Measurements from ENCODE around the gene MASP2. TPM values are rescaled to one million over a fixed set of nuclear protein-coding genes. Genes with fewer than 3 reads are reported as not detected.
"Not testable (repeated sequence)": the region's sequence is repeated elsewhere in the genome, so short reads cannot be mapped to it uniquely, and the experiment has no call there.

MASP2 gene
- total RNA-seq, 2 experiments from 2014 or later: not detected

GRCh38 chr1:11019971-11020370 lies 27.1 kb downstream of the MASP2 start:
- Mint-ChIP-seq H3K4me1 (peaks cover 37% of the 10 kb centered on the region), H3K27ac (no peak overlapping the region), H3K9me3 (ENCODE audit: low read depth) (no peaks in the 10 kb centered on the region), H3K27me3 (no peaks in the 10 kb centered on the region), H3K36me3 (ENCODE audit: low read depth) (peaks cover 75% of the 10 kb centered on the region), H3K4me3 (no peak overlapping the region)
- POLR2A ChIA-PET: no interaction called here
- intact Hi-C loops (cut with DNase I, micrococcal nuclease): loop anchor here in 1 of 2 experiments (10.0 kb wide), 1 partner anchor 505 kb away; no protein-coding TSS in a partner anchor
- CTCF ChIA-PET: interaction anchor here (0.7 kb wide), 1 partner anchor 18 kb away, joined by 3 read pairs; no protein-coding TSS in a partner anchor
- DNase-seq (no peak), ATAC-seq (no peak)

- H3K4me1 Mint-ChIP-seq: peaks cover 37% of the 10 kb centered on the region
- H3K27ac Mint-ChIP-seq; H3K27me3 Mint-ChIP-seq; ATAC-seq; CTCF ChIA-PET; H3K4me3 Mint-ChIP-seq; H3K9me3 Mint-ChIP-seq (ENCODE audit: low read depth); DNase-seq; POLR2A ChIA-PET: not testable (repeated sequence)
- intact Hi-C loops (cut with DNase I, micrococcal nuclease): loop anchor here in 1 of 2 experiments (10.0 kb wide), 1 partner anchor 505 kb away; no protein-coding TSS in a partner anchor
- peaks cover 75% of the 10 kb centered on the region for H3K36me3 Mint-ChIP-seq (ENCODE audit: low read depth)
Measured at GRCh38 chr1:11019358-11019757, 27.7 kb downstream of the MASP2 start.

GRCh38 chr1:11013160-11013531 lies 33.9 kb downstream of the MASP2 start:
- ChIA-PET POLR2A (interaction anchor here (0.6 to 1.4 kb wide), 4 partner anchors 8 to 86 kb away, joined by 3 to 5 read pairs (median 4); partner anchors contain the start of gene EXOSC10), CTCF (interaction anchor here (0.8 kb wide), 1 partner anchor 16 kb away, joined by 3 read pairs; no protein-coding TSS in a partner anchor)
- Mint-ChIP-seq H3K36me3 (ENCODE audit: low read depth) (peaks cover 39% of the 10 kb centered on the region), H3K27ac (peak overlapping the region; percentile 92), H3K9me3 (ENCODE audit: low read depth) (no peaks in the 10 kb centered on the region), H3K27me3 (no peaks in the 10 kb centered on the region), H3K4me1 (peaks cover 30% of the 10 kb centered on the region), H3K4me3 (peak overlapping the region; percentile 93)
- peak; percentile 8 for ATAC-seq
- DNase-seq: no peak
- intact Hi-C loops (cut with DNase I, micrococcal nuclease): loop anchor here (1.0 to 10.0 kb wide), 8 partner anchors 47 to 980 kb away; partner anchors contain the start of genes CLCN6 (in 1 of the 2), MTHFR (in 1 of the 2), SRM (in 1 of the 2) and UBE4B (in 1 of the 2)

GRCh38 chr1:11012260-11013159 lies 34.5 kb downstream of the MASP2 start, which contains the start of gene TARDBP:
Gene TARDBP, plus strand, starts transcription at chr1:11012654. Its CDS starts 1,074 bp downstream, at chr1:11013728.
- CTCF ChIA-PET: interaction anchor here (0.6 to 0.9 kb wide), 4 partner anchors 12 to 1717 kb away, joined by 3 read pairs; no protein-coding TSS in a partner anchor
- POLR2A ChIA-PET: interaction anchor here (0.5 to 1.4 kb wide), 6 partner anchors 9 to 979 kb away, joined by 3 to 5 read pairs (median 4); no protein-coding TSS in a partner anchor
- intact Hi-C loops (cut with DNase I, micrococcal nuclease): loop anchor here (1.0 to 10.0 kb wide), 17 partner anchors 48 to 1102 kb away; partner anchors contain the start of genes CLCN6 (in 2 of the 2), SRM (in 2 of the 2), CENPS (in 1 of the 2) and CTNNBIP1 (in 1 of the 2)
- peak within 1 kb of the TSS; percentile 93 for H3K4me3 Mint-ChIP-seq
- no peaks in the 10 kb centered on the region for H3K27me3 Mint-ChIP-seq
- no peaks in the 10 kb centered on the region for H3K9me3 Mint-ChIP-seq (ENCODE audit: low read depth)
- DNase-seq: peak; percentile 94
- H3K27ac Mint-ChIP-seq: peak within 1 kb of the TSS; percentile 99
- peak; percentile 89 for ATAC-seq
- H3K4me1 Mint-ChIP-seq: peaks cover 30% of the 10 kb centered on the region
- peaks cover 37% of the 10 kb centered on the region for H3K36me3 Mint-ChIP-seq (ENCODE audit: low read depth)

- ATAC-seq: no peak
Measured at GRCh38 chr1:11000526-11000925, 46.5 kb downstream of the MASP2 start.

GRCh38 chr1:10996100-10996499 lies 50.9 kb downstream of the MASP2 start:
- ATAC-seq (no peak), DNase-seq (no peak)
- ChIA-PET CTCF (no interaction called here), POLR2A (no interaction called here)
- H3K27me3 Mint-ChIP-seq: no peaks in the 10 kb centered on the region
- intact Hi-C loops (cut with DNase I, micrococcal nuclease): no loop called here
- no peak overlapping the region for H3K27ac Mint-ChIP-seq
- peaks cover 10% of the 10 kb centered on the region for H3K36me3 Mint-ChIP-seq (ENCODE audit: low read depth)
- no peaks in the 10 kb centered on the region for H3K4me1 Mint-ChIP-seq
- H3K9me3 Mint-ChIP-seq (ENCODE audit: low read depth): peaks cover 10% of the 10 kb centered on the region
- no peak overlapping the region for H3K4me3 Mint-ChIP-seq

More at GRCh38 chr1:11000526-11000925, 46.5 kb downstream of the MASP2 start:
- no peak for DNase-seq
- Mint-ChIP-seq H3K4me1 (no peaks in the 10 kb centered on the region), H3K4me3 (no peak overlapping the region), H3K36me3 (ENCODE audit: low read depth) (peaks cover 10% of the 10 kb centered on the region), H3K9me3 (ENCODE audit: low read depth) (peaks cover 10% of the 10 kb centered on the region), H3K27me3 (no peaks in the 10 kb centered on the region), H3K27ac (no peak overlapping the region)
- CTCF ChIA-PET: interaction anchor here (1.7 kb wide), 1 partner anchor 130 kb away, joined by 3 read pairs; no protein-coding TSS in a partner anchor
- POLR2A ChIA-PET: no interaction called here
- intact Hi-C loops (cut with DNase I, micrococcal nuclease): no loop called here

- ChIA-PET CTCF (no interaction called here), POLR2A (no interaction called here)
- Mint-ChIP-seq H3K9me3 (ENCODE audit: low read depth) (no peaks in the 10 kb centered on the region), H3K36me3 (ENCODE audit: low read depth) (no peaks in the 10 kb centered on the region), H3K4me3 (no peak overlapping the region), H3K27me3 (no peaks in the 10 kb centered on the region), H3K27ac (no peak overlapping the region), H3K4me1 (no peaks in the 10 kb centered on the region)
- no peak for ATAC-seq
- DNase-seq: no peak
- intact Hi-C loops (cut with DNase I, micrococcal nuclease): no loop called here
Measured at GRCh38 chr1:10992864-10993263, 54.2 kb downstream of the MASP2 start.

GRCh38 chr1:10992004-10992403 lies 55.0 kb downstream of the MASP2 start:
- H3K9me3 Mint-ChIP-seq (ENCODE audit: low read depth); ATAC-seq; intact Hi-C loops (cut with DNase I, micrococcal nuclease); H3K4me1 Mint-ChIP-seq; DNase-seq; H3K27me3 Mint-ChIP-seq; H3K27ac Mint-ChIP-seq; POLR2A ChIA-PET; H3K4me3 Mint-ChIP-seq; H3K36me3 Mint-ChIP-seq (ENCODE audit: low read depth): not testable (repeated sequence)
- CTCF ChIA-PET: interaction anchor here (0.6 kb wide), 1 partner anchor 65 kb away, joined by 4 read pairs; no protein-coding TSS in a partner anchor

- CTCF ChIA-PET: interaction anchor here (0.7 kb wide), 1 partner anchor 642 kb away, joined by 3 read pairs; no protein-coding TSS in a partner anchor
- Mint-ChIP-seq H3K4me3 (no peak overlapping the region), H3K4me1 (peaks cover 8% of the 10 kb centered on the region), H3K27ac (no peak overlapping the region), H3K9me3 (ENCODE audit: low read depth) (no peaks in the 10 kb centered on the region), H3K27me3 (no peaks in the 10 kb centered on the region), H3K36me3 (ENCODE audit: low read depth) (no peaks in the 10 kb centered on the region)
- intact Hi-C loops (cut with DNase I, micrococcal nuclease): no loop called here
- ATAC-seq (no peak), DNase-seq (no peak)
- POLR2A ChIA-PET: no interaction called here
Measured at GRCh38 chr1:10990828-10991227, 56.2 kb downstream of the MASP2 start.

- ATAC-seq; H3K36me3 Mint-ChIP-seq (ENCODE audit: low read depth); POLR2A ChIA-PET; H3K27me3 Mint-ChIP-seq; DNase-seq; H3K27ac Mint-ChIP-seq; intact Hi-C loops (cut with DNase I, micrococcal nuclease); H3K9me3 Mint-ChIP-seq (ENCODE audit: low read depth); H3K4me3 Mint-ChIP-seq: not testable (repeated sequence)
- CTCF ChIA-PET: interaction anchor here (0.7 kb wide), 1 partner anchor 643 kb away, joined by 3 read pairs; no protein-coding TSS in a partner anchor
- H3K4me1 Mint-ChIP-seq: peaks cover 15% of the 10 kb centered on the region
Measured at GRCh38 chr1:10989920-10990516, 57.0 kb downstream of the MASP2 start.

- CTCF ChIA-PET: interaction anchor here (0.6 kb wide), 1 partner anchor 482 kb away, joined by 3 read pairs; no protein-coding TSS in a partner anchor
- H3K36me3 Mint-ChIP-seq (ENCODE audit: low read depth): no peaks in the 10 kb centered on the region
- ATAC-seq: no peak
Measured at GRCh38 chr1:10989095-10989494, 57.9 kb downstream of the MASP2 start.

More at GRCh38 chr1:10989095-10989494, 57.9 kb downstream of the MASP2 start:
- intact Hi-C loops (cut with DNase I, micrococcal nuclease): no loop called here
- H3K27me3 Mint-ChIP-seq: no peaks in the 10 kb centered on the region
- no peak for DNase-seq
- H3K4me1 Mint-ChIP-seq: peaks cover 15% of the 10 kb centered on the region
- no peak overlapping the region for H3K27ac Mint-ChIP-seq
- POLR2A ChIA-PET: no interaction called here
- H3K9me3 Mint-ChIP-seq (ENCODE audit: low read depth): no peaks in the 10 kb centered on the region
- H3K4me3 Mint-ChIP-seq: no peak overlapping the region

All from activated CD4-positive, alpha-beta T cell treated with anti-CD3 and anti-CD28 coated beads for 36 hours (primary cell).